GM13976 (cell line): ENCODE data around the gene CPXM2.

Experiments used
- DNase-seq: peaks from one replicate; pipeline ENCODE4 v3.0.0; 2012; ENCODE audit warnings: low spot score
- CTCF ChIP-seq: IDR thresholded peaks from 2 replicates; pipeline ENCODE4 v1.5.1; 2012; ENCODE audit warnings: borderline replicate concordance, mild to moderate bottlenecking; ENCODE audit not compliant: insufficient read depth; ENCODE audit errors: extremely low read depth, missing control alignments, control extremely low read depth
- in situ Hi-C: fragments of 300-500 bp; cut with MboI; formaldehyde crosslinking; loops from one replicate; pipeline ENCODE4 v1.12.0; 2022; ENCODE audit warnings: low sequenced_read_pairs, mixed read lengths, inconsistent platforms; ENCODE audit not compliant: unreplicated experiment

The CPXM2 gene

GRCh38 chr10:123869020-123869414 is 22.6 kb downstream of the CPXM2 start:
- TF ChIP-seq CTCF, result no peak
- in situ Hi-C loops, result no loop called here
- no peak for DNase-seq

- in situ Hi-C loops, result no loop called here
- no peak for TF ChIP-seq CTCF
These were observed 23.3 kb downstream of the CPXM2 start for GRCh38 chr10:123868038-123869019.

GRCh38 chr10:123865880-123866279 is 25.7 kb downstream of the CPXM2 start:
- DNase-seq, result no peak
- in situ Hi-C loops, result no loop called here
- TF ChIP-seq CTCF, result no peak

More at GRCh38 chr10:123868038-123869019, 23.3 kb downstream of the CPXM2 start:
- DNase-seq, result no peak

- no peak for TF ChIP-seq CTCF
- no peak for DNase-seq
- in situ Hi-C loops, result no loop called here
These were observed 26.3 kb downstream of the CPXM2 start for GRCh38 chr10:123865350-123865749.

- no peak for DNase-seq
- in situ Hi-C loops, result no loop called here
- no peak for TF ChIP-seq CTCF
These were observed 26.7 kb downstream of the CPXM2 start for GRCh38 chr10:123864923-123865322.

GRCh38 chr10:123863721-123864482 is 27.7 kb downstream of the CPXM2 start:
- in situ Hi-C loops, result no loop called here

More at GRCh38 chr10:123863721-123864482, 27.7 kb downstream of the CPXM2 start:
- no peak for TF ChIP-seq CTCF
- no peak for DNase-seq
